ENCODE measurements around the gene GALNTL6. TPM values are rescaled to one million over a fixed set of nuclear protein-coding genes. Genes with fewer than 3 reads are reported as not detected.

The GALNTL6 gene
- total and polyA plus RNA-seq, 2 experiments from 2014 or later: 0.38 to 0.40 TPM

GRCh38 chr4:172096786-172097185 lies 283.6 kb downstream of the GALNTL6 start (continued):
- TF ChIP-seq ETS1 (IDR thresholded peaks at IDR 0.05) (no peak), CREB1 (CRISPR knock-in tag; IDR thresholded peaks at IDR 0.05; ENCODE audit: low read depth) (no peak), NANOG (IDR thresholded peaks at IDR 0.05; ENCODE audit: borderline replicate concordance) (no peak), POLR2AphosphoS5 (IDR thresholded peaks at IDR 0.05; ENCODE audit: low read depth) (no peak), JUNB (IDR thresholded peaks at IDR 0.05; ENCODE audit: unreplicated experiment) (no peak), ZNF331 (CRISPR knock-in tag; IDR thresholded peaks at IDR 0.05; ENCODE audit: low read depth) (no peak), CTCF (conservative IDR thresholded peaks at IDR 0.05; ENCODE audit: low read depth in 2 of 2) (no peak)

GRCh38 chr4:172099376-172099775 lies 286.2 kb downstream of the GALNTL6 start:
- Histone ChIP-seq H3K36me3 (ENCODE audit: insufficient read depth) (no peaks in the 10 kb centered on the region), H3K27ac (ENCODE audit: low read depth) (no peak overlapping the region), H3K9me2 (ENCODE audit: insufficient read depth) (no peaks in the 10 kb centered on the region), H3K4me3 (no peak overlapping the region), H3K27me3 (ENCODE audit: insufficient read depth) (no peaks in the 10 kb centered on the region), H3K4me2 (no peak overlapping the region), H4K20me1 (replicated peaks; ENCODE audit: insufficient read depth) (no peaks in the 10 kb centered on the region), H2AFZ (no peak overlapping the region), H3F3A (replicated peaks; ENCODE audit: low read depth) (no peaks in the 10 kb centered on the region), H3K4me1 (ENCODE audit: insufficient read depth) (0 out of 2 replicates have a peak, but pooled peaks cover 6% of the 10 kb centered on the region), H3K79me2 (replicated peaks; ENCODE audit: insufficient read depth) (no peaks in the 10 kb centered on the region)
- TF ChIP-seq JUNB (IDR thresholded peaks at IDR 0.05; ENCODE audit: unreplicated experiment) (no peak), NANOG (IDR thresholded peaks at IDR 0.05; ENCODE audit: borderline replicate concordance) (no peak), ETS1 (IDR thresholded peaks at IDR 0.05) (no peak), POLR2AphosphoS5 (IDR thresholded peaks at IDR 0.05; ENCODE audit: low read depth) (no peak), EZH2 (IDR thresholded peaks at IDR 0.05; ENCODE audit: low read depth, unreplicated experiment) (no peak), ZNF331 (CRISPR knock-in tag; IDR thresholded peaks at IDR 0.05; ENCODE audit: low read depth) (no peak), ZNF114 (CRISPR knock-in tag; IDR thresholded peaks at IDR 0.05) (no peak)
- DNase-seq (ENCODE audit: low spot score) (no peak), ATAC-seq (no peak)
- H3K4me1 Mint-ChIP-seq: peaks cover 8% of the 10 kb centered on the region
- H3K27me3 Mint-ChIP-seq (ENCODE audit: insufficient read depth, low read depth, poor library complexity): peaks cover 2% of the 10 kb centered on the region
- no peak overlapping the region for H3K27ac Mint-ChIP-seq
- no peaks in the 10 kb centered on the region for H3K36me3 Mint-ChIP-seq (ENCODE audit: low read depth)
- H3K4me3 Mint-ChIP-seq: no peak overlapping the region
- no peaks in the 10 kb centered on the region; the same call in 2 of the 3 replicates for H3K9me3 Mint-ChIP-seq

- no peaks in the 10 kb centered on the region for H3K79me2 ChIP-seq (replicated peaks; ENCODE audit: insufficient read depth)
- Mint-ChIP-seq H3K27me3 (ENCODE audit: insufficient read depth, low read depth, poor library complexity) (no peaks in the 10 kb centered on the region), H3K4me1 (no peaks in the 10 kb centered on the region), H3K9me3 (no peaks in the 10 kb centered on the region; the same call in 2 of the 3 replicates), H3K4me3 (no peak overlapping the region), H3K36me3 (ENCODE audit: low read depth) (no peaks in the 10 kb centered on the region), H3K27ac (no peak overlapping the region)
- no peak overlapping the region for H3K27ac ChIP-seq (ENCODE audit: low read depth)
- H3K4me3 ChIP-seq: no peak overlapping the region
- no peak overlapping the region for H2AFZ ChIP-seq
- ATAC-seq: no peak
- DNase-seq (ENCODE audit: low spot score): no peak
- no peaks in the 10 kb centered on the region for H3K36me3 ChIP-seq (ENCODE audit: insufficient read depth)
- no peak overlapping the region for H3K4me2 ChIP-seq
- H3K4me1 ChIP-seq (ENCODE audit: insufficient read depth): no peaks in the 10 kb centered on the region
- H4K20me1 ChIP-seq (replicated peaks; ENCODE audit: insufficient read depth): no peaks in the 10 kb centered on the region
- no peaks in the 10 kb centered on the region for H3K27me3 ChIP-seq (ENCODE audit: insufficient read depth)
- H3K9me2 ChIP-seq (ENCODE audit: insufficient read depth): peaks cover 3% of the 10 kb centered on the region; the same call in 1 of the 2 replicates
- no peaks in the 10 kb centered on the region for H3F3A ChIP-seq (replicated peaks; ENCODE audit: low read depth)
- TF ChIP-seq EZH2 (IDR thresholded peaks at IDR 0.05; ENCODE audit: low read depth, unreplicated experiment) (no peak), ZNF331 (CRISPR knock-in tag; IDR thresholded peaks at IDR 0.05; ENCODE audit: low read depth) (no peak), CTCF (conservative IDR thresholded peaks at IDR 0.05; ENCODE audit: low read depth in 2 of 2) (no peak)
Measured at GRCh38 chr4:172103456-172103855, 290.3 kb downstream of the GALNTL6 start.
